Vagina (tissue), 2 donors: ENCODE data around the gene PKD2L2.

Experiments
- CTCF ChIP-seq, 3 experiments: fragments of 450-650 bp in 2 of 3; fragments of 200-600 bp in 1 of 3; sonication (generic) in 1 of 3; IDR thresholded peaks; one replicate each; pipeline ENCODE4 v1.5.1; 2017 to 2019; ENCODE audit warnings: antibody characterized with exemption in 3 of 3, mild to moderate bottlenecking in 2 of 3, moderate library complexity in 2 of 3
- POLR2AphosphoS5 ChIP-seq, 2 donors: sonication (generic); formaldehyde crosslinking; IDR thresholded peaks; one replicate each; pipeline ENCODE4 v1.9.0; 2017; ENCODE audit warnings: antibody characterized with exemption in 2 of 2, mild to moderate bottlenecking in 2 of 2, low read depth in 1 of 2; ENCODE audit not compliant: insufficient read depth in 1 of 2

- TF ChIP-seq CTCF (IDR thresholded peaks at IDR 0.05) (no peak), POLR2AphosphoS5 (IDR thresholded peaks at IDR 0.05; ENCODE audit: insufficient read depth in 1 of 2, low read depth in 1 of 2) (no peak)
Measured at GRCh38 chr5:137935694-137936093, 46.4 kb downstream of the PKD2L2 start.
